Skeletal muscle cell (primary cell): ENCODE data around the gene PPP1R15B.

Source experiments
- DNase-seq: peaks from one replicate; pipeline ENCODE4 v3.0.0-alpha.2; 2010; ENCODE audit warnings: low read depth
- H3K4me3 ChIP-seq: 2 replicates; pipeline ENCODE4 v1.5.1; 2011; ENCODE audit warnings: low read depth, mild to moderate bottlenecking, control low read depth, low read length, moderate library complexity

PPP1R15B gene

GRCh38 chr1:204376919-204377799, 34.5 kb downstream of the PPP1R15B start:
- peak overlapping the region; percentile 41 for H3K4me3 ChIP-seq
- DNase-seq: no peak

- no peak for DNase-seq
- no peak overlapping the region for H3K4me3 ChIP-seq
These were observed 35.2 kb downstream of the PPP1R15B start for GRCh38 chr1:204376465-204376864.

DNA sequence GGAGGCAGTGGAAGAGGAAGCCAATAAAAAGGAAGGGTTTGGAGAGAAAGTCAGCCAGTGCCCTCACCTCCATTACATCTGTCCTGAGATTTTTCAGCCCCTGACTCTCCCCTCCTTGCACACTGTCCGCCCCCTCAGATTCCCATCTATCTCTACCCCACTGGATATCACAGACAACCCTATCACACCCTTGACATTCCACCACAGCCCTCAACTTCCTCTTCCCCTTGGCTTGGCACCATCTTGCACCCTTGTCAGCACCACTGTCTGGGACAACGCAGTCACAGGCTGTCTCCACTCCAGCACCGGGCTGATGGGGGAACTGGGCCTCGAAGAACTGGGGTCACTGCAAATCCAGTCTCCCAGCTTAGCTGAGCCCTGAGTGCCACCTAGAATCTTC, 37.7 kb downstream of the PPP1R15B start:
- no peak overlapping the region for H3K4me3 ChIP-seq
- no peak for DNase-seq

- H3K4me3 ChIP-seq: no peak overlapping the region
- no peak for DNase-seq
These were observed 41.4 kb downstream of the PPP1R15B start for GRCh38 chr1:204370176-204370575.

DNA sequence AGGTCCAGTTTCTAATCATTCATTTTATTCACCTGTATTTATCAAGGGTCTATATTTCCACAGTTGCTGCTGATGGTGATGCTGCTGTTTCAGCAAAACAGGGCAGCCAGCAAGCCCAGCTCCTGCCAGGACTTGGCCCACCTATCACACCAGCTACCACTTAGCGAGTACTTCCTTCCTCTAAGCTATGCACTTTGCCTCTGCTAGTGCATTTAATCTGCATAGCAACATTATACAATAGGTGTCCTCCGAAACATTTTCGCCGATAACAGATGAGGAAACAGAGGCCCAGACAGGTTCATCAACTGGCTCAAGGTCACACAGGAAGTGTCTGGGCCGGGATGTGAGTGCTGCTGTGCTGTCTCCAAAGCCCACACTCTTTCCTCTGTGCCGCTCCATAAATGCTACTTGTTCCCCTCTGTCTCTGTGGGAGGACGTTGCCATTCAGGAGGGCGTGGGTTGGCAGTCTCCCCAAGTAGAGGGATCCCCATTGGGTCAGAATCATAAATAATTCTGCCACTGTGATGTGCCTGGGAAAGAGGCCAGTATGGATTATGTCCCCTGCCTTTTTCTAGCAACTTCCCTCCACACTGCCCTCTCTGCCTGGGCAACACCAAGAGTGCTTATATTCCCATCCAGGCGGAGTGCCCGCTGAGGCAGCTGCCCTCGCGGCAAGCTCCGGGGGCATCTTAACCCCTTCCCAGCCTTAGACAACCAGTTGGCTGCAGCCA, 42.5 kb downstream of the PPP1R15B start:
- H3K4me3 ChIP-seq: no peak overlapping the region
- DNase-seq: no peak

- no peak overlapping the region for H3K4me3 ChIP-seq
- no peak for DNase-seq
These were observed 43.7 kb downstream of the PPP1R15B start for GRCh38 chr1:204367956-204368355.

- H3K4me3 ChIP-seq: no peak overlapping the region
- no peak for DNase-seq
These were observed 44.3 kb downstream of the PPP1R15B start for GRCh38 chr1:204367193-204367858.

- H3K4me3 ChIP-seq: no peak overlapping the region
- no peak for DNase-seq
These were observed 44.9 kb downstream of the PPP1R15B start for GRCh38 chr1:204366759-204367158.

GRCh38 chr1:204363335-204364114, 48.1 kb downstream of the PPP1R15B start:
- peak overlapping the region; percentile 50 for H3K4me3 ChIP-seq
- no peak for DNase-seq

GRCh38 chr1:204362984-204363334, 48.7 kb downstream of the PPP1R15B start:
- peak overlapping the region; percentile 50 for H3K4me3 ChIP-seq
- DNase-seq: no peak

GRCh38 chr1:204361781-204362180, 49.8 kb downstream of the PPP1R15B start:
- no peak for DNase-seq

DNA sequence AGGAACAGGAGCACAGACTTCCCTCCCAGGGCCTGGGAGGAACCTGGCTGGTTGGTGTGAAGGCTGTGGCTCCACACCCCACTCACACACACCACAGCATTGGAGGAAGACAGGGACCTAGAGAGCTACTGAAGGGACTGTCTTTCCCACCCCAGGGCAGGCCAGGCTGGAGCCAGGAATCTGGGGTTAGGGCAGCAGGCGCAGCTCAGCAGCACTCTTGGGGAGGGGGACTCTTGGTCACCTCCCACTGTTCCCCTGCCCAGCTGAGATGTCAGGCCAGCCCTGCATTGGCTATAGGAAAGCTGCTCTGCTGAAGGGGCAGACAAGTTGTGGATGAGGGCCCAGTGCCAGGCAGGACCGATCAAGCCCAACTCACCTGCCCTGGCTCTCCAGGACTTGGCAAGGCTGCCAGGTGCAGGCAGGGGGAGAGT, 50.3 kb downstream of the PPP1R15B start:
- H3K4me3 ChIP-seq: no peak overlapping the region
- DNase-seq: no peak

More at GRCh38 chr1:204361781-204362180, 49.8 kb downstream of the PPP1R15B start:
- no peak overlapping the region for H3K4me3 ChIP-seq

DNA sequence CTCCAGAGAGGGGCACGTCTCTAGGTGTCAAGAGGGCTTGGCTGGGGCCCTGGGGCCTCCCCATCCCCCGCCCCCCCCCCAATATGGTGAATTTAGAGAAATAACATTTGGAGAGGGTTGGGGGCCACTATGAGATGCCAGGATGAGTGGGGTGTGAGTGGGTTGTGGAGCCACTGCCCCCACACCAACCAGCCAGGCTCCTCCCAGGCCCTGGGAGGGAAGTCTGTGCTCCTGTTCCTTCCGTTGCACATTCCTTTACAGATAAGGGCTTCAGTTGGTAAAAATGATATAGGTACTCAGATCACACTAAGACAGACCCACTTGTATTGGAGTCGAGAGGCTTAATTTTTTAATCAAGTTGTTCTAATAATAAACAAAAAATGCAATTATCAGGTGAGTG, 51.3 kb downstream of the PPP1R15B start:
- DNase-seq: no peak
- no peak overlapping the region for H3K4me3 ChIP-seq

GRCh38 chr1:204359474-204360255, 52.0 kb downstream of the PPP1R15B start, which contains the start of gene PLEKHA6:
PLEKHA6 (minus strand) TSS chr1:204359929; CDS start chr1:204273727, 86,202 bp downstream.
- DNase-seq: no peak
- H3K4me3 ChIP-seq: peak within 1 kb of the TSS; percentile 18

DNA sequence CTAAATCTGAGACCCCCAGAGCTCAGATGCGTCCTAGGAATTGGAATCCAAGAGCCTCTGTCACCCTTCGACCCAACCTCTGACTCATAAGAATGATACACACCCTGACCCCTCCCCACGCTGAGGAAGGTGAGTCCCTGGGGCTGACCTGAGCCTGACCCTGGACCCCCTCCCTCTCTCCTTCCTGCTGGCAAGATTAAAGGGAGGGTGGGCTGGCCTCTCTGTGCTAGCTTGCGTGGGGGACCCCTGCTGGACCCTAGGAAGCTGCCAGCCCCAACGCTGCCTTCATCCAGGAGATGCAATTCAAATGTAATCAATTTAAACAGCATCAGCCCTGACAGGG, 52.5 kb downstream of the PPP1R15B start:
- peak overlapping the region; percentile 18 for H3K4me3 ChIP-seq
- DNase-seq: no peak

DNA sequence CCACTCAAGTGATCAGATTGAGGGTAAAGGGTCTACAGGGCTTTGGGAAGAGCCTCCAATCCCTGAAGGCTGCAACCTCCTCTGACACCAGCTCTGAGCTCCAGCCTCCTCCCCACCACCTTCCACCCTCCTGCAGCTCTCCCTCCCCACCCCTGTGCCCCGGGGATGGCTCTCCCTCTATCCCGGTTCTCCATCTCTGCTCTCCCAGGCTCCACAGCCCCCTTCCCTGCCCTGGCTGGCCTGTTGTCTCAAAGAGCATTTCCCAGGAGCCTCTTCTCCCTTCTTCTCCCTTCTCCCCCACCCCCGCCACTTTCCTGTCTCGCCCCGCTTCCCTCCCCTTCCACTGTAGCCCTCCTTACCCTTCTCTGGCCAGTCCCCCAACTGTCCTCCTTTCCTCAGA, 53.0 kb downstream of the PPP1R15B start:
- no peak overlapping the region for H3K4me3 ChIP-seq
- no peak for DNase-seq

- no peak for DNase-seq
- H3K4me3 ChIP-seq: no peak overlapping the region
These were observed 53.8 kb downstream of the PPP1R15B start for GRCh38 chr1:204357551-204358490.

- no peak overlapping the region for H3K4me3 ChIP-seq
- no peak for DNase-seq
These were observed 54.6 kb downstream of the PPP1R15B start for GRCh38 chr1:204356997-204357396.
